Measurements from ENCODE around the gene DTX1. TPM values are rescaled to one million over a fixed set of nuclear protein-coding genes. Genes with fewer than 3 reads are reported as not detected.

DTX1 gene
- total RNA-seq, 1 experiment from 2014 or later, result not detected

DNA sequence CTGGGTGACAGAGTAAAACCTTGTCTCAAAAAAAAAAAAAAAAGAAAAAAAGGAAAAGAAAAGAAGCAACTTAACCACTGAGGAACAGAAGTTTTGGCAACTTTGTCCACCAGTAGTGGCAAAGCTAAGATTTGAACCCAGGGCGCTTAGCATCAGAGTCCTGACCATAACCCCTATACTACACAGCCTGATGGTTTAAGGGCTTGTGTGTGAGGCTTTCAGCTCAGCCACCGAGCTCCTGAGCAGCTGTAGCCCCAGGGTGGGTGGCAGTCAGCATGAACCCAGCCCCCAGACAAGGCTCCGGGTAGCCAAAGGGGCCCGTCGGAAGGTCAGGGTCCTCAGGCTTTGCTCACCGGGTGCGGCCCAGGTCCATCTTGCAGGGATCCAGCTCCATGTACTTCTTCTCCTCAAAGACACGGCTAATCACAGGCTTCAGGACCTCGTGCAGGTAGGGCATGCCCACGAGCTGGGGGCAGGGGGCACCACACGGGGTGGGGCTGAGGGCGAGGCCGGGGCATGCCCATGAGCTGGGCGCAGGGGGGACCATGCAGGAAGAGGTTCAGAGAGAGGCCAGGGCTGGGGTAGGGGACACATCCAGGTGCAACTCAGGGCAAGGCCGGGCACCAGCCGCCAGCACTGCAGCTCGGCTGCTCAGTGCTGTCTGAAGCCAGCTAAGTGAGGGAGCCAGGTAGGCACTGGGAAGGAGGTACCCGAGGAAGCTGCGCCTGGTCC is 58.1 kb downstream of the DTX1 start:
- DNase-seq (ENCODE audit: low read depth), result no peak

DNA sequence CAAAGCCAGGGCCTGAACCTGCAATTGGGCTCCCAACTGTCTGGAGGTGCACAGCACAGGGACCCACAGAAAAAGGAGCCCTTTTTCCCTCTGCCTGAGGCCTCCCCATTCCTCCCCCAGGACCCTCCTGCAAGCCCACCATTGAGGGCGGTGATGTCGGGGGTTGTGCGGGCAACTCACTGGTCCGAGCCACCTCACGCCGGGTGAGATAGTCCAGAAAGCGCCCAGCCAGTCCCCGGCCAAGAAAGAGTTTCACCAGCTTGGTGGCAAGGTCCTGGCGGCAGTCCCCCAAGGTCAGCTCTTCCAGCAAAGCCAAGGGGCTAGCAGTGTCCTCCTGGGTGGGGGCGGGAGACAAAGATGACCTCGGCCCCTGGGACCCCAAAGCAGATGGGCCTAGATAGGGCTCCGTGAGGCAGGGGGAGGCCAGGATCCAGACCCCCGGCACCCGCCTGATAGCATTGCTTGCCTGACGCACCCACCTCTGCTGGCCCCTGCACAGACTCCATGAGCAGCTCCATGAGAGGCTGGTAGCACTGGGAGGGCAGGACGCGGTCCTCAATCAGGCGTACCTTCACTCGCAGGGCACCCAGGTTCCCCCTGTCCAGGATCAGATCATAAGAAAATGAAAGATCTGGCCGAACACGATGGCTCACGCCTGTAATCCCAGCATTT is 59.1 kb downstream of the DTX1 start:
- DNase-seq (ENCODE audit: low read depth), result no peak

DNA sequence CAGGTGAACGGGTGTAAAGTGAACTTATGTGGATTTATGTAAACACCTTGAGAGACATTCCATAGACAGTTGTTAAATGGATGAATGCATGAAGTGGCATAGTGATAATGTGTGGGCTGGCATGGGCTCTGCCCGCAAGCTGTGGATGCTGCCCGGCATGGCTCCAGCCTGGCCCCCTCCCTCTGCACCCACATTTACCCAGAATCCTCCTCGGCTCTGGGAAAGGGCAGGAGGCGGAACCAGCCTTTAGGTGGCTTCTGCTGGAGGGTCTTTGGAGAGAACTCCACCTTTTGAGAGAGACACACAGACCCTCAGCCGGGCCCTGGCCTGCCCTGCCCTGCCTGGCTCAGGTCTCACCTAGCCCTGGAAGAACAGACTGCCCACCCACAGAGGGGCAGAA is 60.3 kb downstream of the DTX1 start:
- no peak for DNase-seq (ENCODE audit: low read depth)

DNA sequence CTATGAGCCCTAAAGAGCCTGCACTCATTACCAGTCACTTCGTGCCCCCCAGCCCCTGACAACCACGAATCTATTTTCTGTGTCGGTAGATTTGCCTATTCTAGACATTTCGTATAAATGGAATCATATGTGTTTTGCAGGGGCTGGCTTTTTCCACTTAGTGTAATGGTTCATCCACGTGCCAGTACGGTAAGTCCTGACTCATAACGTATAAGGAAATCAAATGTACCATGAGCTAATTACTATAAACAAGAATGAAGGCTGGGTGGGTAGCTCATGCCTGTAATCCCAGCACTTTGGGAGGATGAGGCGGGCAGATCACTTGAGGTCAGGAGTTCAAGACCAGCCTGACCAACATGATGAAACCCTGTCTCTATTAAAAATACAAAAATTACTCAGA is 61.2 kb downstream of the DTX1 start:
- peak; percentile 46 for DNase-seq (ENCODE audit: low read depth)

DNA sequence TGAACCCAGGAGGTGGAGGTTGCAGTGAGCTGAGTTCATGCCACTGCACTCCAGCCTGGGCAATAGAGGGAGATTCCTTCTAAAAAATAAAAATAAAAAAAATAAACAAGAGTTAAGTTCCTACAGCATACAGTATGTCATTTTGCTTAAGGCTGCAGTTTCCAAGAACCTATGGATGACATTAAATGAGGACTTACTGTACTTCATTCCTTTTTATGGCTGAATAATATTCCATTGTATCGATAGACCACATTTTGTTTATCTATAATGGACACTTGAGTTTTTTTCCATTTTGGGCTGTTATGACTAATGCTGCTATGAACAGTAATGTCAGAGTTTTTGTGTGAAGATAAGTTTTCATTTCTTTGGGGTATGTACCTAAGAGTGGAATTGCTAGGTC is 61.6 kb downstream of the DTX1 start:
- DNase-seq (ENCODE audit: low read depth), result no peak

DNA sequence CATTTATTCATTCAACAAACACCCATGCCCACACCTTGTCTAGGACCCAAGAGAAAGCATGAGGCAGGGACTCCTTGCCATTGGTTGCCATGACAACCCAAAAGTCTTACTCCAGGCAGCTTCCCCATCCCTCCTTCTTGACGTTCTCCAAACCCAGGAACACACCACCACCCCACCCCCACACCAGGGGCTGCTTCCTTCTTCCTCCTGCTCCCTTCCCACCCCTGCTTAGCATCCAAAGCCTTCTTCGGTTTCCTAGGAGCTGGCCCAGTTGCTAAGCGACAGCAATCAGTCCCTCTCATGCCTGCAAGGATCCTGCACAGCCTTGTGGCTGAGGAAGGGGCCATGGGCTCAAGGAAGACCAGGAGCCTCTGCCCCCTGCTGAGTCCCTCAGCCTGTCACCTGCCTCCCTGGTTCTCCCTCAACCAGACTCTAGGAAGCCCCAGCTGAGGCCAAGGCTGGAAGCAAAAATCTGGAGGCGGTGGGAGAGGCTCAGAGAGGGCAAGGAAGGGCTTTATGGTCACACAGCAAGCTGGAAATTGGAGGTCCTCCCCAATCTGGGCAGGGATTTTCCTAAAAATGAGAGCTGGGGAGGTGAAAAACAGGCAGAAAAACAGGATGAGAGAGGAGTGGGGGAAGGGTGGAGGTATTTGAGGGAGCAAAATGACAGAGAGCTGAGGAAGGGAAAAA is 63.6 kb downstream of the DTX1 start:
- no peak for DNase-seq (ENCODE audit: low read depth)

DNA sequence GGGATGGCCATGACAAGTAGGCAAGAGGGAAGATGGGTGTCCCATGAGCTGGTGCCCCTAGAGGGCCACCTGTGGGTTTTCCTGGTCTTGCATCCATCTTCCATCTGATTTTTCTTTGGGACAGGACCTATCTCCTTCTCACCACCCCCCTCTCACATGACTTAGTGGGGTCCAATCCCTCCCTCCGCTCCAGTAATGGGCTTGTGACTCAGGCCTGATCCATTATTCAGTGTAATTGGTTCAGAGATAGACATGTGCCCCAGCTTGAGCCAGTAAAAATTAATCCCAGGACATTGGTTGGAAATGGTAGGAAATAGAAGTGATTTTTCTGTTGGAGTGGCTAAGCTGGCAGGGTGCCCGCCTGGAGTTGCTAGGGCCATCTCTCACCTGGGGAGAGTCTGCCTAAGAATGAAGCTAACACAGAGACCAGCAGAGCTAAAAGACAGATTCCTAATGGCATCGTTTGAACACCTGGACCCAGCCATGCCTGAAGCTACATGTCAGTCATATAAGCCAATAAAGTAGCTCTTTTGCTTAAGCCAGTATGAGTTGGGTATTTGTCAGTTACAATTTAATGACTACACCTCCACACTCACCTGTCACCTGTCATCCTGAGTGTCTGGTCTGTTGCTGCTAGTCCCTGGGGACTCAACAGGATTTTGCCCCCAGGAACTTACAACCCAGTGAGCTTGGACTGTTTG is 64.3 kb downstream of the DTX1 start:
- DNase-seq (ENCODE audit: low read depth), result no peak

DNA sequence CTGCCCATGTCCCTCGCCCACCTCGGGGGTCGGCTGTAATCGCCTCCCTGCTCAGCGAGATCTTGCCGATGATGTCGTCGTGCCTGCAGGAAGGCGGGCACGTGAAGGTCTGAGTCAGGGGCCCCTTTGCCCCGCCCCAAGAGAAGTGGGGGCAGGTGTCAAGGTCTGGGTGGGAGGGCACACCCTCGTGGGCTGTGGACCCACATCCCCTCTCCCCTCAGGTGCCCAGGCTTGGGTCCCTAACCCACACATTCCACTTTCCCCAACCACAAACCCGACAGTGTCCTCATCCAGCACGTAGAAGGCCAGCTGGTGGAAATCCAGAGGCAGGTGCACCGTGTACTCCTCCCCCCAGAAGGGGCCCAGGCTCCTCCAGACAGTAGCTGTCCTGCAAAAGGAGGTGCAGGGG is 71.3 kb downstream of the DTX1 start:
- DNase-seq (ENCODE audit: low read depth), result no peak

DNA sequence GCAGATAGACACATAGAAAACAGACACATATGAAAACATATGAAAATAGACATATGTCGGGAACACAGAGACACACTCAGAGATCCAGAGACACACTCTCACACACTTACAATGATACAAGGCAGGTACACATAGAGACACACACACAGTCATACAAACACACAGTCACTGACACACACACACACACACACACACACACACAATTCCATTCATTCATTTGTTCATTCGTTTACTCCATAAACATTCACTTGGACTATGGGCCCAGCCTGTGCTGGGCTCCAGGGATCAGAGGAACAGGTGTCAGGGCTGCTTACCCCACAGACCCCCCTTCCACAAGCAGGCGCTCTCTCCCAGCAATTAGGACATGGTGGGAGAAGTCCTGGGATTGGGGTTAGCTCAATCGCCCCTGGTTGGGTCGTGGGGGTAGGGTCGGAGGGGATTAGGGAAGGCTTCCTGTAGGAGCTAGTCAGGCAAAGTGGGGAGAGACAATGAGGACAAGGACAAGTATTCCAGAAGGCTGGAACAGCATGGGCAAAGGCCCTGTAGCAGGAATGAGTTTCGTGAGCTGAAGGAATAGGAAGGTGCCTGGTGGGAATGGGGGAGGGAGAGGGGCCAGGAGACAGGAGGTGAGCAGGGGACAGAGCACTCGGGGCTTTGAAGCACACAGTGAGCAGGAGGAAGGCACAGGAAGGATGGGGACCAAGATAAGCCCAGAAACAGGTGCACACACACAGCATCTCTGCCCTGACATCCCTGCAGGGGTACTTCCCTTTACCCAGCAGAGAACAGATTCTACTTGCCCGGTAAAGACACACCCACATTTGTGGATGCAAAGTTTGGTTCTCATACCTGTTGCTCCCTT is 72.5 kb downstream of the DTX1 start:
- DNase-seq (ENCODE audit: low read depth), result no peak

DNA sequence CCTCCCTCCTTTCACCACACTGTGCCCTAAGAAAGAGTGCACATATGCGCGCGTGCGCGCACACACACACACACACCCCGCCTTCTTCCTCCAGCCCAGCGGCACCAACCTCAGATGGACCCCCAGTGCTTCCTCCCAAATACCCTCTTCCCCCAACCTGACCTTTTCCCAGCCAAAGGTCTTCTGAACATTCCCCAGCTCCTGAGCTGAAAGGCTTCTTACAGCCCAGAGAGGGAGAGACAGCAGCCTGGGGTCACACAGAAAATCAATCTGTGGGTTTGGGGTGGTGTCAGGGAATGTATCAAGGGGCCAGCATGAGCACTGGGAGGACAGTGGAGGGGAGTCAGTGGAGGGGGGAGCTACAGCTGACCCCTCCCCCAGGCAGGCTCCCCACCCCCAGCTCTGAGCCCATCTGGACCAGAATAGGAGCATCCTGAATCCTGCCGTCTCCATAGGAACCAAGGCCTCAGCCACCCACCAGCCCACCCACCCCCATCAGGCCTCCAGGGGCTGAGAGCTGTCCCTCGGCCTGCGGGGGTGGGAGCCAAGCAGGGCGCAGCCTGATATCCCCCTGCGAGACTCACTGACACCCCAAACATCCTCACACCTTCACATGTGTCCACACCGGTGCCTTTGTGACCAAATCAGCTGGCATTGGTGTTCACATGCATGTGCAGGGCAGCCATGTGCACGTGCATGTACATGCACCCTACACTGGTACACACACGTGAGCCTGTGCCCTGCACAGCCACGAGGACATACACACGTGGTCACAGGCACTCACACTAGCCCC is 73.3 kb downstream of the DTX1 start:
- no peak for DNase-seq (ENCODE audit: low read depth)

DNA sequence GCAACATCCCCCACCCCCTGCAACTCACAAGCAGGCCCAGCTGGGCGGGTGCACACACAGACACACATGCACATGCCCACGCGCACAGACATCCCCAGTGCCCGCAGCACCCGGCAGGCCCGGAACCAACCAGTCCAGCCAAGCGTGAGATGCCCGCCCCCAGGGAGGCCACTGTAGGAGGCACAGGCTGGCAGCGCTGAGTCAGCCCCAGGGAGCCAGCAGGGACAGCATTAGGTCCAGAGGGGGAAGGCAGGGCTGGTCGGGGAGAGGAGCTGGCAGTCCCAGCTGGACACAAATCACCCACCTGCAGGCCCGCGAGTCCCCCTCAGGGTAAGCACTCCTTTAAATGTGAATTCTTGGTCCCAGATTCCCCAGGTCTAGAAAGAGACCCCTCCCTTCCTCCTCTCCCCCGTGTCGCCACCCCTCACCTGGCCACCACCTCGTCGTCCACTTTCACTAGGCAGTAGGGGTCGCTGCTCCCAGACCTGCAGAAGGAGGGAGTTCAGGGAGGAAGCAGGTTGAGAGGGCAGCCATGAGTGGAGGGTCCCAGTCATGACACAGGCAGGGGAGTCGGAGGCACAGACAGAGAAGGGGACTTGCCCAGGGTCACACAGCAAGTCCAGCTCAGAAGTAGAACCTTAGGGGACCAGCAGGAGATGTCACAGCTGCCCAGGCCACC is 74.1 kb downstream of the DTX1 start:
- peak; percentile 45 for DNase-seq (ENCODE audit: low read depth)

DNA sequence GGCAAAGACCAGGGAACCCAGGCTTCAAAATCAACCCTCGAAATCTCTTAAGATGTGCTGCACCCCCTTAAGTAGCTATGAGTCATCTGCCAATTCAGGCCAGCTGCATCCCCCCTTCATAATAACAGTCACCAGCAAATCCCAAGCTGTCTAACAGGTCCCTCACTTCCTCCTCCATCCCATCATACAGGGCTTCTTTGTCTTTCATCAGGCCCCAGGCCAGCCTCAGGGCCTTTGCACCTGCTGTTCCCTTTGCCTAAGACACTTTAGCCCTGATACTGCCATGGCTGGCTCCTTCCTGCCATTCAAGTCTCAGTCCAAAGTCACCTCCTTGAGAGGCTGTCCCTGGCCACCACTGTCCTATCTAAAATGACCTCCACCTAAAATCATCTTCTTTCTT is 75.0 kb downstream of the DTX1 start:
- DNase-seq (ENCODE audit: low read depth), result no peak

DNA sequence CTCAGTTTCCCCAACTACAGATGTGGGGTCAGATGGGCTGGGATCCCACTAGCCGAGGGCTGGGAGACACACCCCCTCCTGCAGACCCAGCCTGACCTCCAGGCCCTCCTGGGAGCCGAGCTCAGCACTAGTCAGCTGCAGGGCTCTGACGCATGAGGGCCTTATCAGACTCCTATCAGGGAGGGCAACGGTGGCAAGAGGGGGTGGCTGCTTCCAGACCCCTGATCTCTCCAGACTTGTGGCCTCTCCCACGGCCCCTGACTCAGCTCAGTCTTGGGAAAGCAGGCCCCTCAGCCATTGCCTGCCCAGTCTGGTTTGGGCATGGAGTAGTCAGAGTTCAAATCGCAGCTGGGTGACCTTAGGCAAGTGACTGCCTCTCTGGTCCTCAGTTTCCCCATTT is 76.5 kb downstream of the DTX1 start:
- no peak for DNase-seq (ENCODE audit: low read depth)

DNA sequence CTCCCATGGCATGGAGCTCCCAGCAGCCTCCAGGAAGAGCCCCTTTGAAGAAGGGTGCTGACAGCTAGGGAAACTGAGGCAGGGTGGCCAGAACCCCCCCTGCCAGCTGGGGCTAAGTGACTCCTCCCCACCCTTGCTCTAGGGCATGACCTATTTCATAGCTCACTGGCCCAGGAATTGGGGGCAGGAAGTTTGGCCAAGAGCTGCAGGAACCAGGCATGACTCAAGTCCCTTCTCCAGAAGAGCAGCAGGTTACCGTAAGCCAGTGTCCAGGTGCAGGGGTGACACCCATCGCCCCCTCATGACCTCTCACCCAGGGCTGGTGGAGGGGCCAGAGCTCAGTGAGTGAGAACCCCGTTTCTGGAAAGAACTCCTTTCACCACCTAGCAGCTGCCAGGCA is 77.1 kb downstream of the DTX1 start:
- no peak for DNase-seq (ENCODE audit: low read depth)

DNA sequence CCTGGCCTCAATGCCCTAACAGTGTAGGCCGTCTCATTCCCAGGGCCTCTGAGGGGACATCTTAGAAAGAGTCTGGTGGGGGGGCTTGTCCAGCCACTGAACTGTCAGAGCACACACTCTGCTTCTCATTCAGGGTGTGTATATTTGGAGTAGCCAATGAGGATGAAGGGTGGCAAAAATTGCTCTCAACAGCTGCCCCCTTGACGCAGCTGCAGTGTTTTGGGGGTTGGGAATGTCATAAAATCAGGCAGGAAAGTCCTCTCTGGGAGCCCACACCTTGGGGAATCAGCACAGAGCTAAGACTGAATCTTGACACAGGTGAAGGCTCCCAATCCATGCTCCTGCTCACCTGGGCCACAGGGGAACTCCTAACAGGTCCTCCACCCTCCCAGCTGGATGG is 77.5 kb downstream of the DTX1 start:
- no peak for DNase-seq (ENCODE audit: low read depth)

DNA sequence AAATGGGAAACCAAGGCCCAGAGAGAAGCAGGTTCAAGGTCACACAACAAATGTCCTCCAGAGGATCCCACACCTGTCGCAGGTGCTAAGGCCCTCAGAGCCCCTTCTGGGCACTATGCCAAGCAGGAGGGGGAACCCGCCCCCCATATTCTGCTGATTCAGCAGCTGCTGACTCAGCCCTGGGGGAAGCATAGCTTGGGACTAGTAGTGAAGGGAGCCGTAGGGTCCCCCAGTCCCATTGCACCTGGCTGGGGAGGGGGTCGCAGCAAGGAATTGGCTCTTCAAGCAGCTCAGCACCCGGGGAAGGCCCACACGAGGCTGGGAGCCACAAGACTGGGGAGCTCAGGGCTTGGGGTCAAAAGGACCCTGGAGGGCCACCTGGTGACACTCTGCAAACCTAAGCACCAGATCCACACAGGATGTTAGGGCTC is 78.0 kb downstream of the DTX1 start:
- no peak for DNase-seq (ENCODE audit: low read depth)

DNA sequence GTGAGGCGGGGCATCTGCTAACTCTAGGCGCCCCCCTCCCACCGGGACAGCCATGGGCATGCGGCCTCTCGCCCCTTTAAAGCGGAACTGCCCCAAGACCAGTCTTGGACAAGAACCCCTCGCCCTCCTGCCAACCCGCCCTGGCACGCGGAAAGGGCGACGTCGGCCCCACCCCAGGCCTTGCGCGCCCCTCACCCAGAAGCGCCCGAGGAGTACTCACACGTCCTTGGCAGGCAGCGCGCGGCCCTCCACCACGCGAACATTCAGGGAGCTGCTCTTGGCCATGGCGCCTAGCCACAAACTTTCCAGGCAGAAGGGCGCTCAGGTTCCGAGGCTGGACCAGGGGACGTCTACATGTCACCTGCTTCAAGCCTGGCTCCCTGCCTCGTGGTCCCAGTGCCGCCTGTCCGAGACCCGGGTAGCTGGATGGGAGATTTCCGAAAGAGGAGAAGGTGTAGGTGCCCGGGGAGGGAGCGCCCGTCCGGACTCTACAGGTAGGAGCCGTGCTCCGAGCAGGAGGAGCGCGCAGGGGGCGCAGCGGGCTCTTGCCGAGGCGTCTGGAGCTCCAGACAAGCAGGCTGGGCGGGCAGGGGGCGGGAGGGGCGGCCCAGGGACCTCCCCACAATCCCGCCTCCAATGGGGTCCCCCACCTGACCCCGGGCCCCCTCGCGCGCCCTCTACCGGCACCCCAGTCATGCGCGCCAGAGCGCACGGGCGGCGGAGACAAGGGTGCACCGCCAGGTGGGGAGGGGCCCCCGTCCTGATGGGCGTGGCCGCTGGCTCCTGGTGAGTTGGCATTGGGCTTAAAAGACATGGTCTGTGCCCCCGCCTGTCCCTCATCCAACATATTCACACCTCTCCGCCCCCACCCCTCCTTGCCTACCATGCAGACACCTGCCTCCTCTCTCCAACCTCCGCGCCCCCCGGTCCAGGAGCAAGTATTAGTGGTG is 78.9 kb downstream of the DTX1 start, which contains the start of gene RASAL1:
Gene RASAL1 (minus strand): TSS at position 584 of the 950 bp plus-strand sequence. CDS start 299 bp downstream, at position 285.
- DNase-seq (ENCODE audit: low read depth), result no peak

DNA sequence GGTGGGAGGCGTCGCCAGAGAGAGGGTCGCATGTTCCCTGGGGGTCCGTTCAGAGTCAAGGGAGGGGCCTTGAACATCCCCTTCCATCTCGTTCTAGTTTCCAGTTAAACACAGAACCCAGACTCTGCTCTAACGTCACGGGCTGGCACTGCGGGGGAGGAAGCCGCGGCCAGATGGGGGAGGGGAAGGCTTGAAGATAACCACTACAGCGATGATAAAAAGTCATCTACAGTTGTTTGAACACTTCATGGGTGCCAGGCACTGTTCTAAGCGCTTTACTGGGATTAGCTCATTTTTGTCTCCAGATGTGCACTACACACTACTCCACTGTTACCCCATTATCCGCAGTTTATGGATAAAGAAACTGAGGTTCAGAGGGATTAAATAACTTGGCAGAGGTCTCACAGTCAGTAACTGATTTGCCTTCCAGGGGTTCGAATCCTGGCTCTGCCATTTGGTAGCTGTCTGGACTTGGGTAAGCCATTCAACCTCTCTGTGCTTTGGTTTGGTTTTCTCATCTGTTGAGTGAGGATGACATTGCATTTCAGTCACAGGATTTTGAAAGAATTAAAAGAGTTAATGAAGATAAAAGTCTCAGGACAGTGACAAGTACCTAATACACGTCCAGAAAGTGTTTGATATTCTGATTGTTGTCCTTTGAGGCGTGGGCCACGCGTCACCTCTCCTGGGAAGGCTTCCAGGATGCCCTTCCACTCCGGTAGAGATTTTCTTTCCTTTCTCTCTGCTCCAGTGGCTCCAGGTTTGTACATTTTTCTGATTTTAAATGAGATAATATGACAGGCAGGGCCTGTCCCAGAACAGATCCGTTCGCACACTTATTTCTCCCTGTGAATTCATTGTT is 79.8 kb downstream of the DTX1 start:
- DNase-seq (ENCODE audit: low read depth), result no peak
